CD14-positive monocyte (primary cell): ENCODE measurements around the gene AVPR2. TPM values are rescaled to one million over a fixed set of nuclear protein-coding genes. Genes with fewer than 3 reads are reported as not detected.

Experiments
- DNase-seq, 3 donors: peaks; one replicate each; pipeline ENCODE4 v3.0.0-alpha.2; 2011 to 2022
- H2AFZ ChIP-seq: 2 replicates; pipeline ENCODE4 v1.6.0; 2012; ENCODE audit warnings: mild to moderate bottlenecking, low read depth, low read length, inconsistent platforms; ENCODE audit not compliant: insufficient read depth, poor library complexity, severe bottlenecking
- H3K27ac ChIP-seq, 2 donors: 1 replicate in 1 of 2; 2 replicates in 1 of 2; pipeline ENCODE4 v1.5.1; 2012 to 2013; ENCODE audit warnings: low read length in 2 of 2, control low read depth in 1 of 2, inconsistent platforms in 1 of 2, low read depth in 1 of 2, mild to moderate bottlenecking in 1 of 2
- H3K27me3 ChIP-seq, 2 donors: one replicate each; pipeline versions ENCODE4 v1.6.0 to v1.6.1; 2011 to 2013; ENCODE audit warnings: low read length in 2 of 2; ENCODE audit not compliant: control insufficient read depth in 2 of 2, insufficient read depth in 2 of 2
- H3K36me3 ChIP-seq, 2 donors: replicated peaks in 1 of 2; 1 replicate in 1 of 2; 2 replicates in 1 of 2; pipeline versions ENCODE4 v1.5.1 to v1.6.1; 2012 to 2013; ENCODE audit warnings: low read length in 2 of 2, control low read depth in 1 of 2, inconsistent platforms in 1 of 2, mild to moderate bottlenecking in 1 of 2; ENCODE audit not compliant: insufficient read depth in 2 of 2, control insufficient read depth in 1 of 2
- H3K4me1 ChIP-seq, 2 donors: 1 replicate in 1 of 2; 2 replicates in 1 of 2; pipeline versions ENCODE4 v1.5.1 to v1.6.1; 2012 to 2013; ENCODE audit warnings: low read length in 2 of 2, control low read depth in 1 of 2, inconsistent platforms in 1 of 2, mild to moderate bottlenecking in 1 of 2, moderate library complexity in 1 of 2; ENCODE audit not compliant: insufficient read depth in 2 of 2, control insufficient read depth in 1 of 2
- H3K4me2 ChIP-seq: replicated peaks from 2 replicates; pipeline ENCODE3; 2012; ENCODE audit warnings: low read length, moderate library complexity, mild to moderate bottlenecking; ENCODE audit not compliant: poor library complexity, severe bottlenecking; ENCODE audit errors: extremely low read depth
- H3K4me3 ChIP-seq, 3 experiments: fragments of 200-600 bp in 1 of 3; sonication (generic) in 1 of 3; replicated peaks in 1 of 3; 1 replicate in 2 of 3; 2 replicates in 1 of 3; pipeline ENCODE4 v1.5.1; 2011 to 2013; ENCODE audit warnings: low read length in 3 of 3, mild to moderate bottlenecking in 3 of 3, control low read depth in 2 of 3, low read depth in 2 of 3, inconsistent platforms in 1 of 3, moderate library complexity in 1 of 3
- H3K79me2 ChIP-seq: 2 replicates; pipeline ENCODE4 v1.6.0; 2012; ENCODE audit warnings: mild to moderate bottlenecking, control low read depth, inconsistent platforms, low read length, moderate library complexity; ENCODE audit not compliant: insufficient read depth
- H3K9ac ChIP-seq: 2 replicates; pipeline ENCODE4 v1.6.0; 2017; ENCODE audit warnings: low read length, mild to moderate bottlenecking; ENCODE audit not compliant: insufficient read depth, poor library complexity, severe bottlenecking
- H3K9me3 ChIP-seq, 2 donors: replicated peaks in 1 of 2; 1 replicate in 1 of 2; 2 replicates in 1 of 2; pipeline versions ENCODE4 v1.5.1 to v1.6.1; 2012 to 2013; ENCODE audit warnings: low read length in 2 of 2, control low read depth in 1 of 2; ENCODE audit not compliant: control insufficient read depth in 1 of 2, insufficient read depth in 1 of 2
- H4K20me1 ChIP-seq: 2 replicates; pipeline ENCODE4 v1.6.0; 2012; ENCODE audit warnings: mild to moderate bottlenecking, low read length, control low read depth, moderate library complexity; ENCODE audit not compliant: insufficient read depth
- H3K27ac Mint-ChIP-seq, 7 donors: one replicate each; pipeline ENCODE4 v1.8.0; 2020; ENCODE audit warnings: mild to moderate bottlenecking in 7 of 7, mixed read lengths in 7 of 7, moderate library complexity in 6 of 7, inconsistent platforms in 2 of 7
- H3K27me3 Mint-ChIP-seq, 3 donors: one replicate each; pipeline ENCODE4 v1.8.0; 2021 to 2022; ENCODE audit warnings: low read depth in 3 of 3, mild to moderate bottlenecking in 3 of 3, mixed read lengths in 3 of 3, moderate library complexity in 3 of 3, inconsistent platforms in 1 of 3
- H3K36me3 Mint-ChIP-seq, 2 donors: one replicate each; pipeline ENCODE4 v1.8.0; 2020; ENCODE audit warnings: mixed read lengths in 2 of 2, inconsistent platforms in 1 of 2, mild to moderate bottlenecking in 1 of 2
- H3K4me1 Mint-ChIP-seq: one replicate; pipeline ENCODE4 v1.8.0; 2020; ENCODE audit warnings: mild to moderate bottlenecking, mixed read lengths
- H3K4me3 Mint-ChIP-seq, 2 donors: one replicate each; pipeline ENCODE4 v1.8.0; 2020; ENCODE audit warnings: mild to moderate bottlenecking in 2 of 2, mixed read lengths in 2 of 2, moderate library complexity in 1 of 2
- H3K9me3 Mint-ChIP-seq, 7 donors: one replicate each; pipeline ENCODE4 v1.8.0; 2020 to 2022; ENCODE audit warnings: mixed read lengths in 7 of 7, mild to moderate bottlenecking in 6 of 7, moderate library complexity in 6 of 7, inconsistent platforms in 2 of 7
- WGBS: methylation state at CpG from one replicate; pipeline ENCODE4 v1.1.5; 2013; ENCODE audit warnings: missing lambda C conversion rate; ENCODE audit not compliant: insufficient coverage; 5-methylcytosine and 5-hydroxymethylcytosine counted together
- intact Hi-C, 2 donors: fragments of 100-400 bp; cut with micrococcal nuclease; formaldehyde crosslinking; loops; one replicate each; pipeline versions ENCODE4 v1.15.0 to v1.15.1; 2023
- polyA plus RNA-seq, 3 donors: library from polyadenylated mRNA; depleted of rRNA in 1 of 3; unstranded in 2 of 3; stranded (reverse) in 1 of 3; fragments of 300-500 nt in 2 of 3; fragments of >200 nt in 1 of 3; fragmentation: Illumina TruSeq in 2 of 3; gene quantifications; 1 replicate in 2 of 3; 2 replicates in 1 of 3; pipeline ENCODE4 v1.2.3, GENCODE V29; 2012 to 2021
- TF ChIP-seq, protein P1 (sequence below): fragments of 200-600 bp; IDR thresholded peaks from one replicate; pipeline ENCODE4 v1.8.0; 2022; ENCODE audit warnings: antibody characterized with exemption, mild to moderate bottlenecking

The AVPR2 gene
- polyA plus RNA-seq, 3 donors: 0.14 to 0.27 TPM; not detected in 1

DNA sequence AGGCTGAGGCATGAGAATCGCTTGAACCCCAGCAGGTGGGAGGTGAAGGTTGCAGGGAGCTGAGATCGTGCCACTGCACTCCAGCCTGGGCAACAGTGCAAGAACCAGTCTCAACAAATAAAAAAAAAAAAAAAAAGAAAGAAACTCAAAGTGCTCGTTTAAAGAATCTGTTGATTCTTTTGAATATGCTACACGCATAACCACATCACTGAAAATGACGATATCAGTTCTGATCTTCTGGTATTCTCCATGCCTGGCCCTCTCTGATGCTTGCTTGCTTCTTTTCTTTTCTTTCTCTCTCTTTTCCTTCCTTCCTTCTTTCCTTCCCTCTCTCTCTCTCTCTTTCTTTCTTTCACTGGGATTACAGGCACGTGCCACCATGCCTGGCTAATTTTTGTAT lies 7.3 kb downstream of the AVPR2 start:
- peaks cover 0 to 9% (median 2%) of the 10 kb centered on the region in 7 donors for H3K9me3 Mint-ChIP-seq
- Histone ChIP-seq H2AFZ (no peak overlapping the region), H3K4me2 (no peak overlapping the region), H3K27me3 (no peaks in the 10 kb centered on the region), H3K9me3 (no peaks in the 10 kb centered on the region), H4K20me1 (peaks cover 95% of the 10 kb centered on the region), H3K4me3 (no peak overlapping the region), H3K79me2 (no peaks in the 10 kb centered on the region), H3K27ac (no peak overlapping the region), H3K4me1 (no peaks in the 10 kb centered on the region), H3K36me3 (peaks cover 77 to 79% of the 10 kb centered on the region in 2 donors), H3K9ac (no peak overlapping the region)
- peak overlapping the region in 2 of 7 donors; percentile 50 to 74 for H3K27ac Mint-ChIP-seq
- TF ChIP-seq, protein P1, sequence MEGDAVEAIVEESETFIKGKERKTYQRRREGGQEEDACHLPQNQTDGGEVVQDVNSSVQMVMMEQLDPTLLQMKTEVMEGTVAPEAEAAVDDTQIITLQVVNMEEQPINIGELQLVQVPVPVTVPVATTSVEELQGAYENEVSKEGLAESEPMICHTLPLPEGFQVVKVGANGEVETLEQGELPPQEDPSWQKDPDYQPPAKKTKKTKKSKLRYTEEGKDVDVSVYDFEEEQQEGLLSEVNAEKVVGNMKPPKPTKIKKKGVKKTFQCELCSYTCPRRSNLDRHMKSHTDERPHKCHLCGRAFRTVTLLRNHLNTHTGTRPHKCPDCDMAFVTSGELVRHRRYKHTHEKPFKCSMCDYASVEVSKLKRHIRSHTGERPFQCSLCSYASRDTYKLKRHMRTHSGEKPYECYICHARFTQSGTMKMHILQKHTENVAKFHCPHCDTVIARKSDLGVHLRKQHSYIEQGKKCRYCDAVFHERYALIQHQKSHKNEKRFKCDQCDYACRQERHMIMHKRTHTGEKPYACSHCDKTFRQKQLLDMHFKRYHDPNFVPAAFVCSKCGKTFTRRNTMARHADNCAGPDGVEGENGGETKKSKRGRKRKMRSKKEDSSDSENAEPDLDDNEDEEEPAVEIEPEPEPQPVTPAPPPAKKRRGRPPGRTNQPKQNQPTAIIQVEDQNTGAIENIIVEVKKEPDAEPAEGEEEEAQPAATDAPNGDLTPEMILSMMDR: no peak
- H3K4me3 Mint-ChIP-seq: no peak overlapping the region
- intact Hi-C loops: no loop called here
- WGBS: 100% methylated on average over 2 of the region's 6 CpGs
- no peak for DNase-seq
- H3K27me3 Mint-ChIP-seq: peaks cover 0 to 50% (median 0%) of the 10 kb centered on the region in 3 donors
- H3K36me3 Mint-ChIP-seq: peaks cover 34 to 76% of the 10 kb centered on the region in 2 donors
- no peaks in the 10 kb centered on the region for H3K4me1 Mint-ChIP-seq

DNA sequence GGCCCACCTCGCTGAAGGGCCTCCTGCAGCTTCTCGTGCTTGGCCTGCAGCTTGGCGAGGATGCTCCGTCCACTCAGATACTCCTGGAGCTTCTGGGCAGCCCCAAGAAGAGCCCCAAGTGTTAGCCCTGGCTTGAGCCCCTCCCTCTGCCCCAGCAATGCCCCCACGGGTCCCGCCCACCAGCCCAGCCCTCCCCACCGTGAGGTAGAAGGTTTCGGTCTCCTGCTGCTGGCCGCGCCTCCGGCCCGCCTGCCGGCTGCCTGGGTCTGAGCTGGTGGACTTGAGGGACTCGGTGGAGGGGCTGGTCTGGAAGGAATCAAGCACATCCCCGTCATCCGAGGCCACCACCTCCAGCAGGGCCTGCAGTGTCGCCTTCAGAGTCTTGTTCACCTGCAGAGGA lies 8.7 kb downstream of the AVPR2 start:
- Mint-ChIP-seq H3K4me3 (no peak overlapping the region), H3K27ac (no peak overlapping the region), H3K36me3 (peaks cover 37 to 81% of the 10 kb centered on the region in 2 donors), H3K4me1 (no peaks in the 10 kb centered on the region), H3K27me3 (peaks cover 0 to 52% (median 0%) of the 10 kb centered on the region in 3 donors), H3K9me3 (peaks cover 0 to 5% (median 0%) of the 10 kb centered on the region in 7 donors)
- no peak overlapping the region for H3K4me3 ChIP-seq
- peaks cover 93% of the 10 kb centered on the region for H4K20me1 ChIP-seq
- H3K9ac ChIP-seq: no peak overlapping the region
- TF ChIP-seq, protein P1: no peak
- no peak overlapping the region for H3K4me2 ChIP-seq
- H2AFZ ChIP-seq: no peak overlapping the region
- no peak for DNase-seq
- H3K4me1 ChIP-seq: no peaks in the 10 kb centered on the region
- H3K79me2 ChIP-seq: peaks cover 4% of the 10 kb centered on the region
- H3K27me3 ChIP-seq: no peaks in the 10 kb centered on the region
- no peaks in the 10 kb centered on the region for H3K9me3 ChIP-seq
- peaks cover 75 to 85% of the 10 kb centered on the region in 2 donors for H3K36me3 ChIP-seq
- H3K27ac ChIP-seq: no peak overlapping the region
- WGBS: 91% methylated on average over 8 of the region's 17 CpGs
- intact Hi-C loops: no loop called here
